GM12878 (cell line): ENCODE data around the gene PTPRC. TPM values are rescaled to one million over a fixed set of nuclear protein-coding genes. Genes with fewer than 3 reads are reported as not detected.
A peak's percentile ranks its signal among the peaks of the same experiment; 100 is the strongest.

Experiments used
- ATAC-seq: fragments of 200-7000 bp; cut with Tn5 transposase; 3 replicates; pipeline ENCODE4 v1.9.1; 2020; ENCODE audit warnings: mild to moderate bottlenecking, moderate library complexity
- BruUV-seq: library from RNA; stranded (reverse); fragments of 400-500 nt; replicated peaks from 2 replicates; lab custom pipeline; 2021; lab: Mats Ljungman, UMichigan
- CTCF ChIA-PET: fragments of 300-600 bp; sonication (Branson Sonifier 250); formaldehyde crosslinking; extraction: SDS; loops from one replicate; lab custom pipeline; 2021; ENCODE audit warnings: inconsistent platforms; lab: Yijun Ruan, JAX
- POLR2A ChIA-PET: fragments of 350-600 bp; formaldehyde crosslinking; extraction: SDS; loops from one replicate; lab custom pipeline; 2021; ENCODE audit warnings: inconsistent platforms; lab: Charles Lee
- RAD21 ChIA-PET: fragments of 300-600 bp; sonication (Branson Sonifier 250); formaldehyde crosslinking; loops from one replicate; lab custom pipeline; 2023; ENCODE audit warnings: antibody characterized with exemption; ENCODE audit not compliant: unreplicated experiment; lab: Charles Lee
- SMC1A ChIA-PET: fragments of 300-600 bp; sonication (Branson Sonifier 250); formaldehyde crosslinking; loops from one replicate; lab custom pipeline; 2023; ENCODE audit not compliant: unreplicated experiment, uncharacterized antibody; lab: Charles Lee
- DNase-seq: peaks from one replicate; pipeline ENCODE4 v3.0.0-alpha.2; 2011; ENCODE audit warnings: low read depth, low spot score
- FAIRE-seq: peaks from 3 replicates; lab custom pipeline; 2011; peaks lifted over from hg19 to GRCh38; lab: Jason Lieb, UNC
- H2AFZ ChIP-seq: 2 replicates; pipeline ENCODE4 v1.6.0; 2011; ENCODE audit warnings: low read depth, low read length, control low read depth; ENCODE audit not compliant: control insufficient read depth
- H3K27ac ChIP-seq: 2 replicates; pipeline ENCODE4 v1.5.1; 2011; ENCODE audit warnings: control low read depth; ENCODE audit not compliant: control insufficient read depth, insufficient read depth
- H3K27me3 ChIP-seq, 2 experiments: replicated peaks in 1 of 2; 2 replicates each; pipeline versions ENCODE4 v1.6.0 to v1.6.1; 2011; ENCODE audit warnings: low read length in 1 of 2; ENCODE audit not compliant: control insufficient read depth in 2 of 2, insufficient read depth in 2 of 2
- H3K36me3 ChIP-seq, 2 experiments: 2 replicates each; pipeline ENCODE4 v1.5.1; 2011; ENCODE audit warnings: low read length in 1 of 2; ENCODE audit not compliant: control insufficient read depth in 2 of 2, insufficient read depth in 2 of 2
- H3K4me1 ChIP-seq: 2 replicates; pipeline ENCODE4 v1.6.1; 2011; ENCODE audit warnings: mild to moderate bottlenecking, low read length, moderate library complexity, mixed read lengths; ENCODE audit not compliant: control insufficient read depth, insufficient read depth
- H3K4me2 ChIP-seq: 2 replicates; pipeline ENCODE4 v1.6.0; 2011; ENCODE audit warnings: control low read depth; ENCODE audit not compliant: control insufficient read depth, insufficient read depth
- H3K4me3 ChIP-seq: fragments of 200-600 bp; sonication (generic); 2 replicates; pipeline ENCODE4 v1.5.1; 2016
- H3K79me2 ChIP-seq: 2 replicates; pipeline ENCODE4 v1.6.0; 2011; ENCODE audit warnings: low read length; ENCODE audit not compliant: control insufficient read depth, insufficient read depth
- H3K9ac ChIP-seq: 2 replicates; pipeline ENCODE4 v1.8.0; 2011; ENCODE audit warnings: low read length, control low read depth, mixed read lengths; ENCODE audit not compliant: control insufficient read depth, insufficient read depth
- H3K9me3 ChIP-seq: replicated peaks from 3 replicates; pipeline ENCODE4 v1.5.1; 2011; ENCODE audit warnings: mild to moderate bottlenecking, low read length; ENCODE audit not compliant: control insufficient read depth, insufficient read depth
- H4K20me1 ChIP-seq: 2 replicates; pipeline ENCODE4 v1.6.0; 2011; ENCODE audit not compliant: control insufficient read depth, insufficient read depth
- ASH2L ChIP-seq: fragments of 300-600, 200-600 bp; sonication (generic); IDR thresholded peaks from 2 replicates; pipeline ENCODE4 v1.6.1; 2017; ENCODE audit warnings: low read depth, mild to moderate bottlenecking, borderline replicate concordance
- EP300 ChIP-seq, 2 experiments: fragments of 150-350 bp in 1 of 2; IDR thresholded peaks; 2 replicates each; pipeline ENCODE4 v1.6.1; 2011 to 2012; ENCODE audit warnings: low read depth in 2 of 2, low read length in 2 of 2, borderline replicate concordance in 1 of 2, improper control_type of control experiment in 1 of 2, inconsistent platforms in 1 of 2; ENCODE audit not compliant: control insufficient read depth in 1 of 2
- HDAC2 ChIP-seq: fragments of 200-600 bp; sonication (generic); IDR thresholded peaks from 2 replicates; pipeline ENCODE4 v1.6.1; 2017
- LARP7 ChIP-seq: fragments of 450-650 bp; IDR thresholded peaks from 2 replicates; pipeline ENCODE4 v1.6.1; 2017; ENCODE audit warnings: mild to moderate bottlenecking
- MEF2B ChIP-seq: fragments of 450-650 bp; IDR thresholded peaks from 2 replicates; pipeline ENCODE4 v1.6.1; 2018; ENCODE audit warnings: mild to moderate bottlenecking, moderate library complexity; ENCODE audit not compliant: partially characterized antibody, poor library complexity, severe bottlenecking
- MTA2 ChIP-seq: fragments of 450-650 bp; IDR thresholded peaks from 2 replicates; pipeline ENCODE4 v1.6.1; 2016; ENCODE audit warnings: low read depth, mild to moderate bottlenecking, moderate library complexity
- POLR2A ChIP-seq: IDR thresholded peaks from 2 replicates; pipeline ENCODE4 v1.6.1; 2011; ENCODE audit warnings: low read depth, mild to moderate bottlenecking, low read length
- RELA ChIP-seq: fragments of 450-650 bp; IDR thresholded peaks from 2 replicates; pipeline ENCODE4 v1.8.0; 2014; ENCODE audit warnings: borderline replicate concordance; ENCODE audit not compliant: partially characterized antibody
- RUNX3 ChIP-seq: IDR thresholded peaks from 2 replicates; pipeline ENCODE4 v1.6.1; 2012; ENCODE audit warnings: low read length, inconsistent platforms
- TCF3 ChIP-seq: IDR thresholded peaks from 2 replicates; pipeline ENCODE4 v1.6.1; 2012; ENCODE audit warnings: low read depth, mild to moderate bottlenecking, low read length, borderline replicate concordance; ENCODE audit not compliant: insufficient read depth
- ZNF274 ChIP-seq: IDR thresholded peaks from one replicate; pipeline ENCODE4 v1.8.0; 2011; ENCODE audit not compliant: insufficient read length, insufficient read depth
- ZNF622 ChIP-seq: fragments of 450-650 bp; IDR thresholded peaks from 2 replicates; pipeline ENCODE4 v1.6.1; 2017; ENCODE audit warnings: mild to moderate bottlenecking, inconsistent platforms
- WGBS: methylation state at CpG from one replicate; pipeline ENCODE4 v1.1.6; 2016; ENCODE audit warnings: low lambda C conversion rate; ENCODE audit not compliant: insufficient replicate concordance, insufficient coverage; ENCODE audit errors: missing lambda C conversion rate; 5-methylcytosine and 5-hydroxymethylcytosine counted together
- in situ Hi-C: fragments of 300-500 bp; cut with MboI; formaldehyde crosslinking; loops from 9 replicates; pipeline ENCODE4 v1.14.3; 2018; ENCODE audit warnings: mixed read lengths
- intact Hi-C: fragments of 100-400 bp; cut with micrococcal nuclease; formaldehyde crosslinking; loops from one replicate; pipeline ENCODE4 v1.14.2; 2022; ENCODE audit not compliant: unreplicated experiment
- polyA plus RNA-seq, 11 experiments: library from polyadenylated mRNA; depleted of rRNA in 4 of 11; unstranded in 6 of 11; stranded (reverse) in 5 of 11; fragments of >200 nt; fragmentation: Nextera tagmentation in 4 of 11; fragmentation: Illumina TruSeq in 1 of 11; extraction: Ambion mirVana in 4 of 11; extraction: Trizol in 1 of 11; gene quantifications; 1 replicate in 1 of 11; 2 replicates in 10 of 11; pipeline versions ENCODE4 v1.2.1 to v1.2.3, GENCODE V29; 2011 to 2016; ENCODE audit warnings: inconsistent platforms in 2 of 11, missing spikeins in 2 of 11, low read depth in 1 of 11
- total RNA-seq, 4 experiments: library from RNA; depleted of rRNA in 3 of 4; stranded (reverse); fragments of >200 nt in 3 of 4; fragmentation: Illumina TruSeq in 1 of 4; extraction: Trizol in 1 of 4; gene quantifications; 2 replicates each; pipeline versions ENCODE4 v1.2.1 to v1.2.3, GENCODE V29; 2013 to 2021
- TF ChIP-seq, protein P1 (sequence below): fragments of 450-650 bp; IDR thresholded peaks from 2 replicates; pipeline ENCODE4 v1.6.1; 2017; ENCODE audit warnings: mild to moderate bottlenecking

PTPRC gene
- total and polyA plus RNA-seq, 10 of the 15 experiments (the other 5 are each of a cell fraction or from before 2014, with no cell fraction given), result 72.9 to 221 (median 118) TPM

DNA sequence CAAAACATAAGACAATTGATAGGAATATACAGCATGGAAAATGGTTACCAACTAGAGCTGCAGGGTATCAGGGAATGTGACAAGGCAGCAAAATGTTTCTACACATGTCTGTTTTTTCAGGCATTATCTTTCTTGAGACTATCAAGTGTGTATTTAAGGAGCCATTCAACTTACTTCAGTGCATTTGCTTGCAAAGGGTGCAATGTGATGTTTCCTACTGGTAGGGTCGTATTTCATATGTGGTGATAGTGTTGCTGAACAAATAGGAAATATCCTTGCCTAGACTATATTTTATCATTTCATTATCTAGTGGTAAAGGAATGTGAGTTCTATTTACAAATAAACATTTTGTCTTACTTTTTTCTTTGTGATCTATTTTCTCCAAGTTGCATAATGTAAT lies 42.4 kb downstream of the PTPRC start:
- H3K79me2 ChIP-seq, result peaks cover 27% of the 10 kb centered on the region
- RAD21 ChIA-PET, result interaction anchor here (1.0 to 6.7 kb wide), 26 partner anchors 10 to 523 kb away, joined by 3 to 139 read pairs (median 8); partner anchors contain the start of gene PTPRC
- no peaks in the 10 kb centered on the region; the same call in 1 of the 3 replicates for H3K9me3 ChIP-seq
- H3K4me3 ChIP-seq, result 0 out of 2 replicates have a peak overlapping the region, but pooled peaks have one; percentile 15
- SMC1A ChIA-PET, result interaction anchor here (0.7 to 6.6 kb wide), 27 partner anchors 11 to 515 kb away, joined by 3 to 165 read pairs (median 7); partner anchors contain the start of gene PTPRC
- FAIRE-seq (no peak), ATAC-seq (peak; percentile 10), DNase-seq (no peak)
- peak overlapping the region; percentile 74 for H3K27ac ChIP-seq
- CTCF ChIA-PET, result interaction anchor here (0.8 to 3.1 kb wide), 10 partner anchors 9 to 86 kb away, joined by 3 to 24 read pairs (median 8); no protein-coding TSS in a partner anchor
- intact Hi-C loops (loop anchor here (1.0 to 5.0 kb wide), 4 partner anchors 40 to 524 kb away; partner anchors contain the start of gene NEK7), in situ Hi-C loops (loop anchor here (10.0 to 25.0 kb wide), 3 partner anchors 596 to 1144 kb away; partner anchors contain the start of genes C1orf53 and LHX9)
- no peaks in the 10 kb centered on the region for H4K20me1 ChIP-seq
- 0% methylated on average over 1 of the region's 1 CpG for WGBS
- POLR2A ChIA-PET, result interaction anchor here (0.6 to 2.4 kb wide), 14 partner anchors 8 to 517 kb away, joined by 3 to 14 read pairs (median 7); partner anchors contain the start of gene PTPRC
- H3K9ac ChIP-seq, result no peak overlapping the region
- peaks cover 68% of the 10 kb centered on the region for H3K4me1 ChIP-seq
- no peak overlapping the region for H2AFZ ChIP-seq
- no TSS peak for BruUV-seq
- H3K36me3 ChIP-seq, result peaks cover 3 to 5% of the 10 kb centered on the region in 2 experiments; a peak in 3 of 4 replicates
- TF ChIP-seq MEF2B (no peak), RELA (no peak), HDAC2 (no peak), LARP7 (no peak), POLR2A (no peak), TCF3 (no peak), MTA2 (no peak), ASH2L (no peak), ZNF274 (no peak), ZNF622 (no peak), EP300 (IDR thresholded peaks at IDR 0.05; ENCODE audit: borderline replicate concordance in 1 of 2, control insufficient read depth in 1 of 2, low read depth in 2 of 2, low read length in 2 of 2) (no peak), RUNX3 (no peak)
- TF ChIP-seq, protein P1, sequence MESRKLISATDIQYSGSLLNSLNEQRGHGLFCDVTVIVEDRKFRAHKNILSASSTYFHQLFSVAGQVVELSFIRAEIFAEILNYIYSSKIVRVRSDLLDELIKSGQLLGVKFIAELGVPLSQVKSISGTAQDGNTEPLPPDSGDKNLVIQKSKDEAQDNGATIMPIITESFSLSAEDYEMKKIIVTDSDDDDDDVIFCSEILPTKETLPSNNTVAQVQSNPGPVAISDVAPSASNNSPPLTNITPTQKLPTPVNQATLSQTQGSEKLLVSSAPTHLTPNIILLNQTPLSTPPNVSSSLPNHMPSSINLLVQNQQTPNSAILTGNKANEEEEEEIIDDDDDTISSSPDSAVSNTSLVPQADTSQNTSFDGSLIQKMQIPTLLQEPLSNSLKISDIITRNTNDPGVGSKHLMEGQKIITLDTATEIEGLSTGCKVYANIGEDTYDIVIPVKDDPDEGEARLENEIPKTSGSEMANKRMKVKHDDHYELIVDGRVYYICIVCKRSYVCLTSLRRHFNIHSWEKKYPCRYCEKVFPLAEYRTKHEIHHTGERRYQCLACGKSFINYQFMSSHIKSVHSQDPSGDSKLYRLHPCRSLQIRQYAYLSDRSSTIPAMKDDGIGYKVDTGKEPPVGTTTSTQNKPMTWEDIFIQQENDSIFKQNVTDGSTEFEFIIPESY, result no peak
- TF ChIP-seq, all 136 proteins: peak for 0
- H3K27me3 ChIP-seq, result no peaks in the 10 kb centered on the region
- peak overlapping the region; percentile 73; the same call in 1 of the 2 replicates for H3K4me2 ChIP-seq
